ENCODE results near the gene HS3ST4. TPM values are rescaled to one million over a fixed set of nuclear protein-coding genes. Genes with fewer than 3 reads are reported as not detected.

The HS3ST4 gene
- total and polyA plus RNA-seq, 2 donors (not counting 1 experiment from before 2014, with no cell fraction given) = not detected

DNA sequence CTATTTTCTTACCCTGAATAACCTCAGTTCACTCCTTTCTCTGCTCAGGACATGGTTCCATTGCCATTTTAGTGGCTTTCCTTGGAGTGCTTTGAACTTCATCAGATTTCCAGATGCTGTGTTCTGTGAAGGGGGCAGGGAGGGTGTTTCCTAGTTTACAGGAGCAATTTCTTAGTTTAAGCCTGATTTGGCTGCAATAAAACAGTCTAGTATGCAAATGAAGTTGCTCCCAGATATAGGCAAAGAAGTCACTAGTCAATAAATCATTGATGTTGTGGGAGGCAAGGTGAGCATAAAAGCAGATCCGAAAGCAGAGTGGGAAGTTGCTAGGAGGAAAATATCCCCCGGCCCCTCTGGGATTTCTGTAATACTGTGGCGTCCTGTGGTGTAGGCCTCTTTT is 202.3 kb downstream of the HS3ST4 start:
- Histone ChIP-seq H3K4me3 (replicated peaks in 1 of 4; ENCODE audit: control extremely low read depth in 1 of 4, insufficient read depth in 1 of 4, low read depth in 3 of 4, low read length in 4 of 4) (no peak overlapping the region), H3K4me1 (ENCODE audit: control insufficient read depth, extremely low read depth, insufficient read depth, low read length) (no peaks in the 10 kb centered on the region), H3K9me3 (ENCODE audit: control insufficient read depth, insufficient read depth, low read depth, low read length) (no peaks in the 10 kb centered on the region), H2AFZ (ENCODE audit: low read length) (no peak overlapping the region), H3K27ac (ENCODE audit: insufficient read depth, low read length) (no peak overlapping the region), H4K20me1 (ENCODE audit: control insufficient read depth, extremely low read depth, insufficient read depth, low read length) (no peaks in the 10 kb centered on the region), H3K4me2 (ENCODE audit: extremely low read depth, insufficient read depth, low read length) (no peak overlapping the region), H3K36me3 (ENCODE audit: control insufficient read depth, insufficient read depth, low read length) (no peaks in the 10 kb centered on the region), H3K27me3 (ENCODE audit: control insufficient read depth, insufficient read depth, low read length) (no peaks in the 10 kb centered on the region), H3K79me2 (ENCODE audit: control insufficient read depth, insufficient read depth, low read length) (no peaks in the 10 kb centered on the region), H3K9ac (ENCODE audit: insufficient read depth, low read length) (no peak overlapping the region)
- no peak for DNase-seq (ENCODE audit: low read depth in 2 of 2)
- TF ChIP-seq, protein P1, sequence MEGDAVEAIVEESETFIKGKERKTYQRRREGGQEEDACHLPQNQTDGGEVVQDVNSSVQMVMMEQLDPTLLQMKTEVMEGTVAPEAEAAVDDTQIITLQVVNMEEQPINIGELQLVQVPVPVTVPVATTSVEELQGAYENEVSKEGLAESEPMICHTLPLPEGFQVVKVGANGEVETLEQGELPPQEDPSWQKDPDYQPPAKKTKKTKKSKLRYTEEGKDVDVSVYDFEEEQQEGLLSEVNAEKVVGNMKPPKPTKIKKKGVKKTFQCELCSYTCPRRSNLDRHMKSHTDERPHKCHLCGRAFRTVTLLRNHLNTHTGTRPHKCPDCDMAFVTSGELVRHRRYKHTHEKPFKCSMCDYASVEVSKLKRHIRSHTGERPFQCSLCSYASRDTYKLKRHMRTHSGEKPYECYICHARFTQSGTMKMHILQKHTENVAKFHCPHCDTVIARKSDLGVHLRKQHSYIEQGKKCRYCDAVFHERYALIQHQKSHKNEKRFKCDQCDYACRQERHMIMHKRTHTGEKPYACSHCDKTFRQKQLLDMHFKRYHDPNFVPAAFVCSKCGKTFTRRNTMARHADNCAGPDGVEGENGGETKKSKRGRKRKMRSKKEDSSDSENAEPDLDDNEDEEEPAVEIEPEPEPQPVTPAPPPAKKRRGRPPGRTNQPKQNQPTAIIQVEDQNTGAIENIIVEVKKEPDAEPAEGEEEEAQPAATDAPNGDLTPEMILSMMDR (conservative IDR thresholded peaks at IDR 0.05 in 1 of 2, IDR thresholded peaks at IDR 0.05 in 1 of 2; ENCODE audit: low read depth in 1 of 2, low read length in 2 of 2) = no peak

DNA sequence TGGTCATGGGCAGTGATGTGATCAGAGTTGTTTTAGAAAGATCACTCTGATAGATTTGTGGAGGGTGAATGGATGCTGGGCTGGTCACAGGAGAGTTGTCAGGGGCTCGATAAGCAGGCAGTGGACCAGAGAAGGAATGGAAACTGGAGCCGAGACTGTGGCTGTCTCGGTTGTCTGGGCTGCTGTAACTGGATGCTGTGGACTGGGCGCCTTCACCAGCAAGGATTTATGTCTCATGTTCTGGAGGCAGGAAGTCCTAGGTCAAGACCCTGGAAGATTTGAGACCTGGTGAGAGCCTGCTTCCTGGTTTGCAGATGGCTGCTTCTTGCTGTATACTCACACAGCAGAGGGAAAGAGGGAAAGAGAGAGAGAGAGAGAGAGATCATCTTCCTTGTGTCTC is 203.6 kb downstream of the HS3ST4 start:
- no peaks in the 10 kb centered on the region for H3K4me1 ChIP-seq (ENCODE audit: control insufficient read depth, extremely low read depth, insufficient read depth, low read length)
- no peak overlapping the region for H3K4me2 ChIP-seq (ENCODE audit: extremely low read depth, insufficient read depth, low read length)
- no peaks in the 10 kb centered on the region for H3K36me3 ChIP-seq (ENCODE audit: control insufficient read depth, insufficient read depth, low read length)
- no peak overlapping the region for H3K27ac ChIP-seq (ENCODE audit: insufficient read depth, low read length)
- no peak overlapping the region for H2AFZ ChIP-seq (ENCODE audit: low read length)
- no peak for DNase-seq (ENCODE audit: low read depth in 2 of 2)
- no peaks in the 10 kb centered on the region for H3K79me2 ChIP-seq (ENCODE audit: control insufficient read depth, insufficient read depth, low read length)
- H3K27me3 ChIP-seq (ENCODE audit: control insufficient read depth, insufficient read depth, low read length) = no peaks in the 10 kb centered on the region
- H3K9me3 ChIP-seq (ENCODE audit: control insufficient read depth, insufficient read depth, low read depth, low read length) = no peaks in the 10 kb centered on the region
- no peak overlapping the region for H3K9ac ChIP-seq (ENCODE audit: insufficient read depth, low read length)
- H4K20me1 ChIP-seq (ENCODE audit: control insufficient read depth, extremely low read depth, insufficient read depth, low read length) = no peaks in the 10 kb centered on the region
- no peak overlapping the region for H3K4me3 ChIP-seq (replicated peaks in 1 of 4; ENCODE audit: control extremely low read depth in 1 of 4, insufficient read depth in 1 of 4, low read depth in 3 of 4, low read length in 4 of 4)
- TF ChIP-seq, protein P1 (conservative IDR thresholded peaks at IDR 0.05 in 1 of 2, IDR thresholded peaks at IDR 0.05 in 1 of 2; ENCODE audit: low read depth in 1 of 2, low read length in 2 of 2) = no peak
- no peak for TF ChIP-seq EZH2 (IDR thresholded peaks at IDR 0.05; ENCODE audit: low read length, missing control alignments)

DNA sequence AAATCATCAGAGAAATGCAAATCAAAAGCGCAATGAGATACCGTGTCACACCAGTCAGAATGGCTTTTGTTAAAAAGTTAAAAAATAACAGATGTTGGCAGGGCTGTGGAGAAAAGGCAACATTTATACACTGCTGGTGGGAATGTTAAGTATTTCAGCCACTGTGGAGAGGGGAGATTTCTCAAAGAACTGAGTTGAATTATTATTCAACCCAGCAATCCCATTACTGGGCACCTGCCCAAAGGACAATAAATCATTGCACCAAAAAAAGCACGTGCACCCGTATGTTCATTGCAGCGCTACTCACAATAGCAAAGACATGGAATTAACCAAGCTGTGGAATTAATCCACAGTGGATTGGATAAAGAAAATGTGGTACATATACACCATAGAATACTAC is 204.7 kb downstream of the HS3ST4 start:
- TF ChIP-seq, protein P1 (conservative IDR thresholded peaks at IDR 0.05 in 1 of 2, IDR thresholded peaks at IDR 0.05 in 1 of 2; ENCODE audit: low read depth in 1 of 2, low read length in 2 of 2) = no peak
- TF ChIP-seq EZH2 (IDR thresholded peaks at IDR 0.05; ENCODE audit: low read length, missing control alignments) = no peak
- H3K4me1 ChIP-seq (ENCODE audit: control insufficient read depth, extremely low read depth, insufficient read depth, low read length) = no peaks in the 10 kb centered on the region
- H3K36me3 ChIP-seq (ENCODE audit: control insufficient read depth, insufficient read depth, low read length) = no peaks in the 10 kb centered on the region

More for the DNA sequence above, 204.7 kb downstream of the HS3ST4 start:
- H3K4me2 ChIP-seq (ENCODE audit: extremely low read depth, insufficient read depth, low read length) = no peak overlapping the region
- no peak for DNase-seq (ENCODE audit: low read depth in 2 of 2)
- H3K27me3 ChIP-seq (ENCODE audit: control insufficient read depth, insufficient read depth, low read length) = no peaks in the 10 kb centered on the region
- H3K9ac ChIP-seq (ENCODE audit: insufficient read depth, low read length) = no peak overlapping the region
- H2AFZ ChIP-seq (ENCODE audit: low read length) = no peak overlapping the region
- no peak overlapping the region for H3K27ac ChIP-seq (ENCODE audit: insufficient read depth, low read length)
- H3K4me3 ChIP-seq (replicated peaks in 1 of 4; ENCODE audit: control extremely low read depth in 1 of 4, insufficient read depth in 1 of 4, low read depth in 3 of 4, low read length in 4 of 4) = no peak overlapping the region
- H4K20me1 ChIP-seq (ENCODE audit: control insufficient read depth, extremely low read depth, insufficient read depth, low read length) = no peaks in the 10 kb centered on the region
- no peaks in the 10 kb centered on the region for H3K9me3 ChIP-seq (ENCODE audit: control insufficient read depth, insufficient read depth, low read depth, low read length)
- no peaks in the 10 kb centered on the region for H3K79me2 ChIP-seq (ENCODE audit: control insufficient read depth, insufficient read depth, low read length)
